Measurements from ENCODE around the gene DNAH8.

DNAH8 gene

GRCh38 chr6:39073471-39074355, 358.6 kb downstream of the DNAH8 start:
- no peaks in the 10 kb centered on the region for H3K9me3 ChIP-seq (ENCODE audit: insufficient read depth, low read depth, low read length)
- H3K79me2 ChIP-seq (ENCODE audit: control insufficient read depth, insufficient read depth, low read length, poor library complexity), result no peaks in the 10 kb centered on the region
- H2BK12ac ChIP-seq (ENCODE audit: low read length), result no peak overlapping the region
- H3K4me3 ChIP-seq (ENCODE audit: low read depth, low read length), result no peak overlapping the region
- no peak overlapping the region for H3K23ac ChIP-seq (ENCODE audit: low read length)
- H4K12ac ChIP-seq (ENCODE audit: low read depth, low read length), result no peak overlapping the region
- H4K91ac ChIP-seq (ENCODE audit: low read depth, low read length), result no peak overlapping the region
- H3K36me3 ChIP-seq (ENCODE audit: control insufficient read depth in 1 of 2, insufficient read depth in 2 of 2, low read length in 2 of 2), result no peaks in the 10 kb centered on the region
- no peak overlapping the region for H2AFZ ChIP-seq (ENCODE audit: insufficient read depth, low read length, poor library complexity)
- no peak for DNase-seq
- WGBS (ENCODE audit: extremely low coverage, insufficient coverage, insufficient read length), result no CpG with 5 or more reads among the region's 17 CpGs
- no peaks in the 10 kb centered on the region for H3K4me1 ChIP-seq (ENCODE audit: control insufficient read depth in 1 of 2, insufficient read depth in 2 of 2, low read length in 2 of 2)
- no peaks in the 10 kb centered on the region for H3K27me3 ChIP-seq (ENCODE audit: insufficient read depth, low read length)
- no peak overlapping the region for H3K14ac ChIP-seq (ENCODE audit: low read length)
- no peak overlapping the region for H2AK5ac ChIP-seq (ENCODE audit: low read length)
- no peaks in the 10 kb centered on the region for H3K79me1 ChIP-seq (ENCODE audit: low read length)
- no peak overlapping the region for H3K4ac ChIP-seq (ENCODE audit: low read depth, low read length)
- no peak overlapping the region for H2BK5ac ChIP-seq (ENCODE audit: low read depth, low read length, poor library complexity)
- H3K18ac ChIP-seq (ENCODE audit: low read length), result no peak overlapping the region
- no peak overlapping the region for H3K9ac ChIP-seq (ENCODE audit: low read length)
- H2BK120ac ChIP-seq (ENCODE audit: insufficient read depth, low read length, poor library complexity), result no peak overlapping the region
- no peak overlapping the region for H3K4me2 ChIP-seq (ENCODE audit: low read length)
- H4K8ac ChIP-seq (ENCODE audit: low read depth, low read length), result no peak overlapping the region
- no peak overlapping the region for H3K27ac ChIP-seq (ENCODE audit: low read depth, low read length)

- H2AFZ ChIP-seq (ENCODE audit: insufficient read depth, low read length, poor library complexity), result no peak overlapping the region
- H2BK120ac ChIP-seq (ENCODE audit: insufficient read depth, low read length, poor library complexity), result no peak overlapping the region
- no peak for DNase-seq
- H4K8ac ChIP-seq (ENCODE audit: low read depth, low read length), result no peak overlapping the region
- H3K9ac ChIP-seq (ENCODE audit: low read length), result no peak overlapping the region
- no peak overlapping the region for H3K4ac ChIP-seq (ENCODE audit: low read depth, low read length)
- no peak overlapping the region for H3K18ac ChIP-seq (ENCODE audit: low read length)
- H3K79me2 ChIP-seq (ENCODE audit: control insufficient read depth, insufficient read depth, low read length, poor library complexity), result no peaks in the 10 kb centered on the region
- H3K27me3 ChIP-seq (ENCODE audit: insufficient read depth, low read length), result no peaks in the 10 kb centered on the region
- H3K4me1 ChIP-seq (ENCODE audit: control insufficient read depth in 1 of 2, insufficient read depth in 2 of 2, low read length in 2 of 2), result no peaks in the 10 kb centered on the region
- H2AK5ac ChIP-seq (ENCODE audit: low read length), result no peak overlapping the region
- H3K23ac ChIP-seq (ENCODE audit: low read length), result no peak overlapping the region
- no peak overlapping the region for H3K14ac ChIP-seq (ENCODE audit: low read length)
- no peak overlapping the region for H4K12ac ChIP-seq (ENCODE audit: low read depth, low read length)
- no peaks in the 10 kb centered on the region for H3K36me3 ChIP-seq (ENCODE audit: control insufficient read depth in 1 of 2, insufficient read depth in 2 of 2, low read length in 2 of 2)
- no peak overlapping the region for H2BK5ac ChIP-seq (ENCODE audit: low read depth, low read length, poor library complexity)
- H3K4me3 ChIP-seq (ENCODE audit: low read depth, low read length), result no peak overlapping the region
- no peak overlapping the region for H3K27ac ChIP-seq (ENCODE audit: low read depth, low read length)
- no CpG with 5 or more reads among the region's 9 CpGs for WGBS (ENCODE audit: extremely low coverage, insufficient coverage, insufficient read length)
- H3K79me1 ChIP-seq (ENCODE audit: low read length), result no peaks in the 10 kb centered on the region
- H4K91ac ChIP-seq (ENCODE audit: low read depth, low read length), result no peak overlapping the region
- H2BK12ac ChIP-seq (ENCODE audit: low read length), result no peak overlapping the region
- no peaks in the 10 kb centered on the region for H3K9me3 ChIP-seq (ENCODE audit: insufficient read depth, low read depth, low read length)
- no peak overlapping the region for H3K4me2 ChIP-seq (ENCODE audit: low read length)
Observed at GRCh38 chr6:39074486-39074885, 359.4 kb downstream of the DNAH8 start.

- no peaks in the 10 kb centered on the region for H3K9me3 ChIP-seq (ENCODE audit: insufficient read depth, low read depth, low read length)
- H3K23ac ChIP-seq (ENCODE audit: low read length), result no peak overlapping the region
- H4K12ac ChIP-seq (ENCODE audit: low read depth, low read length), result no peak overlapping the region
- no peak for DNase-seq
- no CpG with 5 or more reads among the region's 12 CpGs for WGBS (ENCODE audit: extremely low coverage, insufficient coverage, insufficient read length)
- H2AFZ ChIP-seq (ENCODE audit: insufficient read depth, low read length, poor library complexity), result no peak overlapping the region
- H3K4me2 ChIP-seq (ENCODE audit: low read length), result no peak overlapping the region
- H3K36me3 ChIP-seq (ENCODE audit: control insufficient read depth in 1 of 2, insufficient read depth in 2 of 2, low read length in 2 of 2), result no peaks in the 10 kb centered on the region
- H3K27me3 ChIP-seq (ENCODE audit: insufficient read depth, low read length), result no peaks in the 10 kb centered on the region
- no peak overlapping the region for H2BK120ac ChIP-seq (ENCODE audit: insufficient read depth, low read length, poor library complexity)
- no peak overlapping the region for H2BK12ac ChIP-seq (ENCODE audit: low read length)
- H3K14ac ChIP-seq (ENCODE audit: low read length), result no peak overlapping the region
- no peak overlapping the region for H4K91ac ChIP-seq (ENCODE audit: low read depth, low read length)
- H3K79me2 ChIP-seq (ENCODE audit: control insufficient read depth, insufficient read depth, low read length, poor library complexity), result no peaks in the 10 kb centered on the region
- H3K4me3 ChIP-seq (ENCODE audit: low read depth, low read length), result no peak overlapping the region
- no peak overlapping the region for H3K27ac ChIP-seq (ENCODE audit: low read depth, low read length)
- H3K4me1 ChIP-seq (ENCODE audit: control insufficient read depth in 1 of 2, insufficient read depth in 2 of 2, low read length in 2 of 2), result no peaks in the 10 kb centered on the region
- H2AK5ac ChIP-seq (ENCODE audit: low read length), result no peak overlapping the region
- no peak overlapping the region for H3K18ac ChIP-seq (ENCODE audit: low read length)
- no peak overlapping the region for H3K9ac ChIP-seq (ENCODE audit: low read length)
- H3K4ac ChIP-seq (ENCODE audit: low read depth, low read length), result no peak overlapping the region
- H2BK5ac ChIP-seq (ENCODE audit: low read depth, low read length, poor library complexity), result no peak overlapping the region
- no peaks in the 10 kb centered on the region for H3K79me1 ChIP-seq (ENCODE audit: low read length)
- no peak overlapping the region for H4K8ac ChIP-seq (ENCODE audit: low read depth, low read length)
Observed at GRCh38 chr6:39075010-39075686, 360.0 kb downstream of the DNAH8 start.

DNA sequence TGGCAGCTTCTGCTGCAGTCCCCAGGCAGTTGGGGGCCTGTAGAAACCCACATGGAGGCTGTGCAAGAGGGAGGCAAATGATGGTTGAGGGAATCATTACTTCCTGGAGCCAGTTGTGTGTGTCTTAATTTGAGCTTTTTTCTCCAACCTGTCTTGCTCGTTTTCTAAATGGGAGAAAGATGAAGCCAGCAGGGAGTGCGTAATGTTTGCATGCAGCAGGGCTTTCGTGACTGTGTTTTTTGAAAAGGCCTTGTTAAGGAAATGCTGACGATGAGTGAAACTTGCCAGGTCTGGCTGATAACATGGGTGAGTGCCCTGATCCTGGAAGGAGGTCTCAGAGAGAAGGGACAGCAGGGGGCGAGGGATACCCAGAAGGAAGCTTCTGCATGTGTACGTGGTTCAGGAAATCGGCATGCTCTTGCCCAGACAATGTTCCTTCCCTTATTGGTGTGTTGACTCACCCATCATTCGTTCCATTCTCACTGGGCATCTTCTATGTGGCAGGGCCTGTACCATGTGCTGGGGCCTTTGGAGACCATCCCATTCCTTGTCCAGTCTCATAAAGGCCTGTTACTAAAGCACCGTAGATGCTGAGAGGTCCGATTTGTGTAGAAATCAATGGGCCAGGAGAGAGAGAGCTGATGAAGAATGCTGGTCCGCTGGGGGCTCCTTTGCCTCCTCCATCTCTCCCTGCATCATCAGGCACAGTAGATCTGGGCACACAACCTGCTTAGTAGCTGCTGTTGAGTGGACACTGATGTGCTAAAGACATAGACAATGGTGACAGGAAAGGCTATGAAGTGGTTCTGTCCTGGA, 360.9 kb downstream of the DNAH8 start:
- no peak for DNase-seq
- Histone ChIP-seq H2BK120ac (ENCODE audit: insufficient read depth, low read length, poor library complexity) (no peak overlapping the region), H3K18ac (ENCODE audit: low read length) (no peak overlapping the region), H3K23ac (ENCODE audit: low read length) (no peak overlapping the region), H3K79me1 (ENCODE audit: low read length) (no peaks in the 10 kb centered on the region), H3K9ac (ENCODE audit: low read length) (no peak overlapping the region), H3K4me3 (ENCODE audit: low read depth, low read length) (no peak overlapping the region), H3K79me2 (ENCODE audit: control insufficient read depth, insufficient read depth, low read length, poor library complexity) (no peaks in the 10 kb centered on the region), H4K12ac (ENCODE audit: low read depth, low read length) (no peak overlapping the region), H2BK5ac (ENCODE audit: low read depth, low read length, poor library complexity) (no peak overlapping the region), H4K8ac (ENCODE audit: low read depth, low read length) (no peak overlapping the region), H2AFZ (ENCODE audit: insufficient read depth, low read length, poor library complexity) (no peak overlapping the region), H3K4ac (ENCODE audit: low read depth, low read length) (no peak overlapping the region), H3K27ac (ENCODE audit: low read depth, low read length) (no peak overlapping the region), H3K4me1 (ENCODE audit: control insufficient read depth in 1 of 2, insufficient read depth in 2 of 2, low read length in 2 of 2) (no peaks in the 10 kb centered on the region), H2BK12ac (ENCODE audit: low read length) (no peak overlapping the region), H2AK5ac (ENCODE audit: low read length) (no peak overlapping the region), H3K36me3 (ENCODE audit: control insufficient read depth in 1 of 2, insufficient read depth in 2 of 2, low read length in 2 of 2) (no peaks in the 10 kb centered on the region), H3K27me3 (ENCODE audit: insufficient read depth, low read length) (no peaks in the 10 kb centered on the region), H3K9me3 (ENCODE audit: insufficient read depth, low read depth, low read length) (no peaks in the 10 kb centered on the region), H4K91ac (ENCODE audit: low read depth, low read length) (no peak overlapping the region), H3K14ac (ENCODE audit: low read length) (no peak overlapping the region), H3K4me2 (ENCODE audit: low read length) (no peak overlapping the region)
- no CpG with 5 or more reads among the region's 11 CpGs for WGBS (ENCODE audit: extremely low coverage, insufficient coverage, insufficient read length)

All from trophoblast cell (in vitro differentiated cells and primary cell).